Activated CD4-positive, alpha-beta T cell treated with anti-CD3 and anti-CD28 coated beads, Interleukin-2, amount 50 U/mL, for 4 hours (primary cell): ENCODE data around the gene PDAP1.
"Not testable (repeated sequence)": the region's sequence is repeated elsewhere in the genome, so short reads cannot be mapped to it uniquely, and the experiment has no call there.

Experiments
- DNase-seq, 2 experiments: peaks; one replicate each; pipeline ENCODE4 v3.0.0-alpha.2; 2020

The PDAP1 gene, protein sequence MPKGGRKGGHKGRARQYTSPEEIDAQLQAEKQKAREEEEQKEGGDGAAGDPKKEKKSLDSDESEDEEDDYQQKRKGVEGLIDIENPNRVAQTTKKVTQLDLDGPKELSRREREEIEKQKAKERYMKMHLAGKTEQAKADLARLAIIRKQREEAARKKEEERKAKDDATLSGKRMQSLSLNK

DNA sequence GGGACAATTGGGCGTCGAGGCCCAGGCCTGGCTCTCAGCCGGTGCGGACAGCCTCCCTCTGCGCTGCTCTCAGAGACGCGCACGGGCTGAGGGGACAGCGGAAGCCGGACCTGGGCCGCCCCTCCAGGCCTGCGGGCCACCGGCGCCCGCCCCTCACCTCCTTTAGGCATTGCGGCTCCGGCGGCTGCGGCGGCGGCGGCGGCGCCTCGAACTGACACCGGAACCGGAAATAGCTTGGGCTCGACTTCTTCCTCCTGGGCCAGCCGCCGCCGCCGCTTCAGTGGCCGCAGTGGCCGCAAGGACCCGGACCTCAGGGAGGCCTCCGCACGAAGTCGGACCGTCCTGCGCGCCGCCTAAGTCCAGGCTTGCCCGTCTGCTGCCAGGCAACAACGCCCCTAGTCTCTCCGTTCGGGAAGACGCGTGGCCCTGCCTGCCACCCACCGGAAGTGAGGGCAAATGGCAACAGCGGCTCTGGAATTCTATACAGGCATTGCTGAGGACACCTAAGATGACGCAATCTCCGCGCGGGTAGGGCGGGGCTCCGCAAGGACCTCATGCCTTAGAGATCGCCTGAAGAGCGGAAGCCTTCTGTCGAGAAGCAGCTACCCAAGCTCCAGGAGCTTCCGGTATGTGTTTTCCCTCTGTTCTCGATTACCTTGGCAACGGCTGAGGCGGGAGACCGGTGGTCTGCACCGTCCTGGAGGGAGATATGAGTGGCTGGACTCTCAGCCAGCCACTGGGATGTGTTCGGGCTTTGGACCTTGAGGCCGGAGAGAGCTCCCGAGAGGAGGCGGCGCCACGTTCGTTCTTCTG, at the start of gene PDAP1, which contains the start of gene BUD31:
Gene PDAP1 (minus strand): TSS at position 219 of the 813 bp plus-strand sequence. CDS start 49 bp downstream, at position 170.
Gene BUD31 (plus strand): TSS at position 591 of the 813 bp plus-strand sequence. CDS start 2,124 bp downstream, outside the sequence.
- peak; percentile 91 to 93 for DNase-seq

DNA sequence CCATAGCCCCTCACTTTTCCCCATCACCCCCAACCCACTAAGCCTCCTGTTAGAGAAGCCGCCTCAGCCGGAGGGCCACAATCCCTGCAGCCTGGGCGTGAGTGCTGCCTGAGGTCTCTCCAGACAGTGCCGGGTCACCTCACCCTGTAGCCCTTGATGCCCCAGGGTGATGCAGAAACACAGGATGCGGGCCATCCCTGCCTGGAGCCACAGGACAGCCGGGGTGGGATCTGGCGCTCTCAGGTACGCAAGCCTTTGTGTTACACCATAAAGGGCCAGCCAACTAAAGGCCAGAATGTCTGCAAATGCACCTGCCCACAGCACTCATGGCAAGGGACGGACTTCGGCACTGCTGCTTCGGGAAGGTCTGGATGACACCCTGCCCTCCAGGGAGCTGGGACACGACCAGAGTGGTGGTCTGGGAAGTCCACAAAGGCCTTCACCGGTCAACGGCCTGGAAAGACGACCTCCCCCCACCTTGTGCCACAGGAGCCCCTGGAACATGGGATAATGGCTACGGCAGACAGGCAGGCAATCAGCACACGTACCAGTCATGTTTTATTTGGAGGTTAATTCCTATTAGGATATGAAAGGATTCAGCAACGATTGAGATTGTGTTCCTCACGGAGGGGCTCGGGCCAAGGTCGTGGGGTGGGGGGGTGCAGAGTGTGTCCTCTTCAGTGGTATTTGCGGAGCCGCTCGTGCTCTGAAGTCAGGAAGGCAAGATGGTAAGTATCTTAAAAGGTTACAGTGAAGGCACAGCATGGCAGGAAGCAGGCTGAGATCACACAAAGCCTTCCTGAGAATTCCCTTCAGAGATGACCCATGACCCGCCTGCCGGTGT, 49.5 kb upstream of the PDAP1 start:
- no peak for DNase-seq

DNA sequence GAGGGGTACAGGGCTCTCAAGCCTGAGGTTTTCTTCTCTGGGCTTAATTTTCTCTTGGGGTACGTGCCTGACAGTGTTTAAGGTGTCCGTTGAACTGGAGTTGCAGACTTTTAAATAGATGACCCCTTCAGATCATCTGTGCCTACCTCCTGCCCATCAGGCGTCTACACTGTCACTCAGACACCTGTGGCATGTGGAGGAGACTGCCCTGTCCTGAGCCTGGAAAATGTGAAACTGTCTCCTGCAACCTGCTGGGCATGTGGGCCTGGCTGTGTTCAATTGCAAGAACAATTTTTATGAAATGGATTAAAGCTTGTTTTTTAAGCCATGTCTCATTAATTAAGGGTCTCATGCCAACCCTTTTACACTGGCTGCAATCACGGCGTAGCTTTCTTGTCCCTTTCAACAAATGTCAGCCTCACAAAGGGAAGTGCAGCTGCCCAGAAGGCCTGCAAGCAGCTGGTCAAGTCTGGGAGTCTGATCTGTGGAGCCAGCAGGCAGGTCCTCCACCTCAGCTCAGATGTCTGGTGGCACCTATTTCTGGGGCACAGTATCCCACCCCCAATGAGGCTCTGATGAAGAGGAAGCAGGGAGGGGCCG, 48.8 kb upstream of the PDAP1 start:
- no peak for DNase-seq

DNA sequence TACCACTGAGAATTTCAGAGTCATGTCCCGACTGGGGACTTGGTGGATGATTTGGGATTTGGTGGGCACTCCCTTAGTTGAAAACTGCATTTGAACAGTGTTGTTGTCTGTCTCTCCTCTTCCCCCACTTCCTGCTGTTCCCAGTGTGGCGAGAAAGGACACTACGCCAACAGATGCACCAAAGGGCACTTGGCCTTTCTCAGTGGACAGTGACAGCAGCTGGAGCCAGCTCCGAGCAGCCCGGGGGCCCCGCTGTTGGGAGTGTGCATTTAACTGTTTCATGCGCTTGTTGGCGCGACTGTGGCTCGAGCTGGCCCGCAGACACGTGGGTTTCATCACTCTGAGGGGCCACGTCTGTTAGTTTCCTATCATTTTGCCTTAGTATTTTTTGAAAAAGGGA, 47.9 kb upstream of the PDAP1 start:
- no peak for DNase-seq

DNA sequence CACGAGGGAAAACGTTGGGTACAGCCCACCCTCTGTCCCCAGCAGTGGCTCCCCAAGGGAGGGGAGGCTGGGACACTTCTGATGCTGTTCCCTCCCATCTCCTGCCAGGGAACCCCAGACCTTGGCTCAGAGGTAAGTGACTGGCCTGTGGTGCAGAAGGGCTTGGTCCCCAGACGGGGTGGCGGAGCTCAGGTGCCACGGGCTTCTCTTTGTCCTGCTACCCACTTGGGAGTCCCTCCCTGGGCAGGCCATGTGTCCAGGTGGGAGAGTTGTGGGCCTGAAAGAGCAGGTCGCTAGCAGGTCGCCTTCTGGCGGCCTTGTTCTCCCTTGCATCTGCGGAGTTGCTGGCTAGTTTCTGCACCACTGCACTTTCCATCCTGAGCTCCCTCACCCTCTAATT, 47.5 kb upstream of the PDAP1 start:
- DNase-seq: no peak

DNA sequence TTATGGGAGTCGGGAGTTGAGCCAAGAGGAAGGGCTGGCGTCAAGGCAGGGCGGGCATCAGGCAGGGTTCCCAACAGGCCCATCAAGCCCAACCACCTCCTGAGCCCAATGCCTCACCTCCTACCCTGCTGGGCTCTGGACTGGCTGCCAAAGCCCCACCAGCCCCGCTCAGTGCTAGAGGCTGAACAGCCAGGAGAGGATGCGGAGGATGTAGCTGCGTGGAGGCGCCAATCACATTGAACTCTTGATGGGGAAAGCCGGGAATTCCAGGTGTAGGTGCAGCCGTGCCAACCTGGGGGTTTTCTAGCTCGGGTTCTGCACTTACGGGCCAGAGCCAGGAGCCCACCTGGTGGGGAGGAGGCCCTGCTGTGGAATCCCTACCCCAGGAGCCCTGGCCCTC, 44.7 kb upstream of the PDAP1 start:
- DNase-seq: no peak

DNA sequence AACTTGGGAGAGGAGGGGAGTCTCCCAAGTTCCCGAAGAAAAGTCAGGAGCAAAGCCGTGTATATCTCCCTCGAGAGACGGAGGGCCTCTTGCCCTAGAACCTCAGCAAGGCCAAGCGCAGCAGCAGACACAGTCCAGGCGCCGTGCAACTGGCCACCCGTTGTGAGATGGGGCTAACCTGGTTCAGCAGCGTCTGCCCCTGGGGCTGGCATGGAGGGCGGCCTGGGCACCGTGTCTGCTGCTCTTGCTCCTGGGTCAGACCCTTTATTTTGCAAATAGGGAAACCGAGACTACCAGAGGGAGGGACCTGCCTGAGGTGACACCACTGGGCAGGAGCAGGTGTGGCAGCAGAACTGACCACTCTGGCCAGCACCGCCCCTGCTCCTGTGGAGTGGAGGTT, 44.1 kb upstream of the PDAP1 start:
- DNase-seq: no peak

DNA sequence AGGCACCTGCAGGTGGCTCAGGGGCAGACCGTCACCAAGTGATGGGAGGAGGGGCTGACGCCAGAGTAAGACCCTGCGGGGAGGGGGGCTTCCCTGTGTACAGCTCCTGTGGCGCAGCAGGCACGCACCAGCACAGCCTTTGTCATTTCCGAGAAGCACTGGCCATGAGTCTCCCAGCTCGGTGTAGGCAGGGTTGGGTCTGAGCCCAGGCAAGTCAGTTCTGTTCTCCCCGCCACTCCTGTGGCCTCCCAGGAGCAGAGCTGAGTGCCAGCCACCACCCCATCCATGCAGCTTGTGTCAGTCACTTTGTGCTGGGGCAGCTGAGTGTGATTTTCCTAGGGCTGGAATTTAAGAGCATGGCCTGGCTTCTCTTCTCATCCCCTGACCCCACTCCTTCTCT, 43.5 kb upstream of the PDAP1 start:
- DNase-seq: no peak

DNA sequence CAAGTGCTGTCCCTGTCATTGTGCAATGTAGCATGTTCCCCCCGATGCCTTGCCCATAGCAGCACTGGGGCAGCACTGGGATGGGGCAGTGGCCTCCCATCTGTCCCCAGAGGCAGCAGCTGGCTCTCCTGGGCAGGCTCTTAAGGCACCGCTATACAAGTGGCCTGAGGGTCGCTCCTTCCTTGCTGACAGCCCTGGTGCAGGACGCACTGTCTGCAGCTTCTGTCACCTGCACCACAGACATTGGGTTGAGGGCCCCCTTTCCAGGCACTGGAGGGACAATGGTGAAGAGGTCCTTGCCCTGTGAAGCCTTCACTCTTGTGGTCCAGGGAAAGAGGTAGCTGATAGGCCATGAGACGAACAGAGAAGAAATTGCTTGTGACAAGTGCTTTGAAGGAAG, 40.9 kb upstream of the PDAP1 start:
- DNase-seq: no peak

DNA sequence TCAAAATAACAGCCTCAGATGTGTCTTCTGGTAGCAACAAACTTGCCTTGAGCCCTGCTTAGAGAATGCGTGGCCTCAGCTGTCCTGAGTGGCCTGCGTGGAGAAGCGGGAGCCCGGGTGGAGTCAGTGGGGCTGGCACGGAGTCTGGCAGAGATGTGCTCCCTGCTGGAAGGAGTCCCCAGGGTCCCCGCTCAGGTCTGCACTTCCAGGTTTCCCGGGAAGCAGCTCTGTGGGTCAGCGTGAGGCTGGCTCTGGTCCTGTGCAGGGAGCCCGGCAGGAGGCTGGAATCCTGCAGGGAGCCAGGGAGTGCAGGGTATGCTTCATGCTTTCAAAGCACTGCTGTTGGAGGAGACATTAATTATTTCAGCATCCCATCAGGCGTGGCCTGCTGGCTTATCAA, 40.5 kb upstream of the PDAP1 start:
- DNase-seq: no peak

DNA sequence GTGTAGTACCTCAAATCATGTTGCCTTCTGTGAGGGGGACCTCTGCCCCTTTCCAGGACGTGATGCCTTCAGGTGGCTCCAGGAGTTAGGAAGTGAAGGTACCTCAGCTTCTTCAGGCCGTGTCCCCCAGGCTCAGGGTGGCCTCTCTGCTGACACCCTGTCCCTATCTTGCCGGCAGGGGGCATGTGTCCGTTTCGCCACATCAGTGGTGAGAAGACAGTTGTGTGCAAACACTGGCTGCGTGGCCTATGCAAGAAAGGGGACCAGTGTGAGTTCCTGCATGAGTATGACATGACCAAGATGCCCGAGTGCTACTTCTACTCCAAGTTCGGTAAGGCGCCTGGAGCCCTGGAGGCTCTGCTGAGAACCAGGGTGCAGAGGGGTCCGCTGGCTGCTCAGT, 39.5 kb upstream of the PDAP1 start:
- DNase-seq: no peak

DNA sequence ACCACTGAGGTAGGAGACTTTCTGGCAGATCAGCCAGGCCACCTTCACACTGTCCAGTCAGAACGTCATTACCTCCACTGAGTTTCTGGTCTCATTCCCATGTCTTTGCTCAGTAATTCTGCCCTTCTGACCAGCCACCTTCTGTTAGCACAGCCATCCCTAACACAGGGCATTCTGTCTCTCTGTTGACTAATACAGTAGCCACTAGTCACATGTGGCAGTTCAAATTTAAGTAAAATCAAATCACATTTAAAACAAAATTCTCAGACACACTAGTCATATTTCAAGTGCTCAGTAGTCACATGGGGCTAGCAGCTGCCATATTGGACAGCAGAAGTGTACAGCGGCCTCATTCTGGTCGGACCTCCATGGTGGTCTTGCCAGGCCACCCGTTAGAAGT, 37.7 kb upstream of the PDAP1 start:
- DNase-seq: no peak

DNA sequence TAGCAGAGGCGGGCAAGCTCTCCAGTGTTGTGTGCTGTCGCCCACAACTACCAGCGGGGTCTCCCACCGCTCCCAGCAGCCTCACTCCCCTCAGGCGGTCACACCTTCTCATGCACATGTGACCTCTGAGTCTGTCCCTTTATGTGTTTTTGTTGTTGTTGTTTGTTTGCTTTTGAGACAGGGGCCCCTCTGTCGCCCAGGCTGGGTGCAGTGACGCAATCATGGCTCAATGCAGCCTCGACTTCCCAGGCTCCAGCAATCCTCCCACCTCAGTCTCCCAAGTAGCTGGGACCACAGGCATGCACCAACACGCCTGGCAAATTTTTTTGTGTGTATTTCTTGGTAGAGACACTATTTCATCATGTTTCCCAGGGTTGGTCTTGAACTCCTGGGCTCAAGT, 31.8 kb upstream of the PDAP1 start:
- no peak for DNase-seq

DNA sequence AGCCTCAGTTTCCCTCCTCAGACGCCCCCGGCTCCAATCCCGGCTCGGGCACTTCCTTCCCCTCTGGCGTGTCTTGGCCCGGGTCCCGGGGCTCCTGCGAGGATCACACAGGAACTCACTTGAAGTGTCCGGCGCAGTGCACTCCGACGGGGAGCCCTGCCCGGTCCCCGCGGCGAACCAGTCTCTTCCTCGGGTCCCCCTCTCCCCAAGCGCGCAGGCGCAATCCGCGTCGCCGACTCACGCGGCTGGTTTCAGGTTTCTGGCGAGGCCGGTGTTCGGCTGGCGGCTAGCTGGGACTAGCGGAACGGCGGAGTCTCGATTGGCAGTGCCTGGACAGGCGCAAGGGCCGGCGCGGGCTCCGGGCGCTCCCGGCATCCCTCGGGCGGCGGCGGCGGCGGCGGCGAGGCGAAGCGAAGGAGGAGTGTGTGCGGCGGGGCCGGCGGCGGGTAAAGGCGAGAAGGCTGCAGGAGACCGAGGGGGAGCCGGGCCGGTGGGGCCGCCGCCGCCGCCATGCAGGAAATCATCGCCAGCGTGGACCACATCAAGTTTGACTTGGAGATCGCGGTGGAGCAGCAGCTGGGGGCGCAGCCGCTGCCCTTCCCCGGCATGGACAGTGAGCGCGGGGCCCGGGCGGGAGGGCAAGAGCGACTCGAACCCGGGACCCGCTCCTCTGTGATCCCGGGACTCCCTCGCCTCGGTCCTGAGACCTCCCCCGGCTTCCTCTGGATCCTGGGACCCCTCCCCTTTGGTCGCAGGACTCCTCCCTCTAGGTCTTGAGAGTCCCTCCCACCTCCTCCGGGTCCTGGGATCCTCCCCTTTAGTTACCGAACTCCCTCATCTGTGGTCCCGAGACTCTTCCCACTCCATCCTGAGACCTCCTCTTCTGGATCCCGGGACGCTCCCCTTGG, 30.4 kb upstream of the PDAP1 start, which contains the start of the genes CPSF4 and PTCD1:
Gene CPSF4 (plus strand): TSS at position 371 of the 908 bp plus-strand sequence. CDS start 140 bp downstream, at position 511.
Gene PTCD1 (minus strand): TSS at position 226 of the 908 bp plus-strand sequence. CDS start 3,556 bp downstream, outside the sequence.
- DNase-seq: peak; percentile 88 to 91

DNA sequence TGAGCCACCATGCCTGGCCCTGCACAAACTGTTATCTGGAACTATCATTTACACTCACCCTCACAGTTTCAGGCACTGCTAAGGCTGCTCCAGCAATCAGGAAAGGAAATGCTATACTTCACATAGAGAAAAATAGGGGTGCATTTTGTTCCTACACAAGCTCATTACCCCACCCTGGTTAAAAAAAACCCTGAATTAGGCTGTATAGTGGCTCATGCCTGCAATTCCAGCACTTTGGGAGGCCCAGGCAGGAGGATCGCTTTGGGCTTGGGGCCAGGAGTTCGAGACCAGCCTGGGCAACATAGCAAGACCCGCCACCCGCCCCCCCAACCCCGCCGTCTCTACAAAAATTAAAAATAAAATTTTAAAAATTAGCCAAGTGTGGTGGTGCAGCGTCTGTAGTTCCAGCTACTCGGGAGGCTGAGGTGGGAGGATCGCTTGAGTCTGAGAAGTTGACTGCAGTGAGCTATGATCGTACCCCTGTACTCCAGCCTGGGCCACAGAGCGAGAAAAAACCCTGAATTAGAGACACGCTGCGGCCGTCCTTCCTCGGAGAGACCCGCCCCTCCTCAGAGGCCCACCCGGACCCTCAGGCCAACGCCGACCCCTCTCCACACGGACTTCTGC, 29.7 kb upstream of the PDAP1 start:
- no peak for DNase-seq

DNA sequence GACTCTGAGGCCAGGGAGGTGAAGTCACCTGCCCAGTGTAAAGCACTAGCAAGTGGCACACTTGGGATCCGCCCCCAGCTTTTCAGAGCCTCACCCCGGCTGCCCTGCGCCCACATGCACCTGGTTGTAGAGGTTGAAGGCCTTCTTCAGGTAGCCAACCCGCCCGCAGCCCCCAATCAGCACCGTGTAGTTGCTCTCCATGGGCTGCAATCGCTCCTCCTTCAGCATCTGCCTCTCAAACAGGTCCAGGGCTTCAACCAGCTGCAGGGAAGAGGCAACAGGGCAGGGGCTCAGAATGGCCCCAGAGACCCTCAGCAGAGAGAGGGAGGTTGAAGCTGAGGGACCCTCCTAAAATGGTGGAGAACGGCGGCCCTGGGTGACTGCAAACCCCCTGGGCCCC, 24.8 kb upstream of the PDAP1 start:
- no peak for DNase-seq

DNA sequence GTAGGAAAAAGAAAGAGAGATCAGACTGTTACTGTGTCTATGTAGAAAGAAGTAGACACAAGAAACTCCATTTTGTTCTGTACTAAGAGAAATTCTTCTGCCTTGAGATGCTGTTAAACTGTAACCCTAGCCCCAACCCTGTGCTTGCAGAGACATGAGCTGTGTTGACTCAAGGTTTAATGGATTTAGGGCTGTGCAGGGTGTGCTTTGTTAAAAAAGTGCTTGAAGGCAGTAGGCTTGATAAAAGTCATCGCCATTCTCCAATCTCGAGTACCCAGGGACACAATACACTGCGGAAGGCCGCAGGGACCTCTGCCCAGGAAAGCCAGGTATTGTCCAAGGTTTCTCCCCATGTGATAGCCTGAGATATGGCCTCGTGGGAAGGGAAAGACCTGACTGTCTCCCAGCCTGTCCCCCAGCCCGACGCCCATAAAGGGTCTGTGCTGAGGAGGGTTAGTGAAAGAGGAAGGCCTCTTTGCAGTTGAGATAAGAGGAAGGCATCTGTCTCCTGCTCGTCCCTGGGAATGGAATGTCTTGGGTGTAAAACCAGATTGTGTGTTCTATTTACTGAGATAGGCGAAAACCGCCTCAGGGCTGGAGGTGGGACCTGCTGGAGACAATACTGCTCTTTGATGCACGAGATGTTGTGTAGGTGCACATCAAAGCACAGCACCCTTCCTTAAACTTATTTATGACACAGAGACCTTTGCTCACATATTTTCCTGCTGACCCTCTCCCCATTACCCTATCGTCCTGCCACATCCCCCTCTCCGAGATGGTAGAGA, 23.6 kb upstream of the PDAP1 start:
- not testable (repeated sequence) for DNase-seq

DNA sequence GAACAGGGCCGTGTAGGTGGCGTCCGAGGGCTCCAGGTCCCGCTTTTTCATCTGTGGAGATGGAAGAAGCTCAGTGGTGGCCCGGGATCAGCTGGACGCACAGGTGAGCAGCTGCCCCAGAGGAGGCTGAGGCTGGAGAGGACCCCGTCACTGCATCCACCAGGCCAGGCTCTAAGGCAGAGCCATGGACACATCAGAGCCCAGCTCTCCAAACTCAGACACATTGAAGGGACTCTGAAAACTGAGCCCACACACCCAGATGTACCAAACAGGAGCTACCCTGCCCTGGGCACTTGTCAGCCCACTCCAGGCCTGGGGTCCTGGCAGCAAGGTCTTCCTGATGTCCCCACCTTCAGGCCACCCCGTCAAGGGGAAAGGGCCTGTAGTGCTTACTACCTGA, 21.4 kb upstream of the PDAP1 start:
- DNase-seq: no peak

DNA sequence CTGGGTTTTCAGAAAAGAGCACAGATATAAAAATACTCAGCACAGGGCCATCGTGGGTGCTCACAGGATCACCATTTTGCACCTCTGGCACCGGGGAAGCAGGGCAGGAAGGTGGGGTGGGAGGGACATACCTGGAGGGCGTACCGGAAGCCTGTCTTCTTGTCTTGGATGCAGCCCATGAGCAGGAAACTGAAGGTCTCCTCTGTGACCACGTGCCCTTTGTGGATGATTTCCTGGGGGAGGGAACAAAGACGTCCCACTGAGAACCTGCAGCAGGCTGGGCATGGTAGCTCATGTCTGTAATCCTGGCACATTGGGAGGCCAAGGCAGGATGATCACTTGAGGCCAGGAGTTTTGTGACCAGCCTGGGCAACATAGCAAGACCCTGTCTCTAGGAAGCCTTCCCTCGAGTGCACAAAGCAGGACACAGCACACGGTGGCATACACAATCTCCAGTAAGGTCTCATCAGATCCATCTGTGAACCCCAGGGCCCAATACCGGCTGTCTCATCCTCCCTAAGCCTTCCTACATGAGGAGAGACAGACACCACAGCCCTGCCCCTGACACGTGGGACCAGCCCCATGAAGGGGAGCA, 20.7 kb upstream of the PDAP1 start:
- no peak for DNase-seq
